BE2C (cell line): ENCODE results near the gene CRYGN.

Experiments
- DNase-seq: peaks from one replicate; pipeline ENCODE4 v3.0.0-alpha.2; 2020
- H3K27me3 ChIP-seq: fragments of 250-450 bp; sonication (Bioruptor Pico); 2 replicates; pipeline ENCODE4 v1.5.1; 2020; ENCODE audit warnings: mild to moderate bottlenecking
- H3K36me3 ChIP-seq: fragments of 250-450 bp; sonication (Bioruptor Pico); 2 replicates; pipeline ENCODE4 v1.5.1; 2020; ENCODE audit warnings: mild to moderate bottlenecking
- H3K4me1 ChIP-seq: fragments of 250-450 bp; sonication (Bioruptor Pico); 2 replicates; pipeline ENCODE4 v1.5.1; 2020
- H3K4me3 ChIP-seq: 2 replicates; pipeline ENCODE4 v1.5.1; 2011; ENCODE audit warnings: low read depth, low read length
- H3K9me3 ChIP-seq: fragments of 250-450 bp; sonication (Bioruptor Pico); 2 replicates; pipeline ENCODE4 v1.5.1; 2020
- CTCF ChIP-seq: IDR thresholded peaks from 2 replicates; pipeline ENCODE4 v1.5.1; 2012; ENCODE audit warnings: mild to moderate bottlenecking, low read depth, low read length

The CRYGN gene

GRCh38 chr7:151387161-151388006 is 52.6 kb downstream of the CRYGN start:
- no peak for DNase-seq
- H3K27me3 ChIP-seq = no peaks in the 10 kb centered on the region

GRCh38 chr7:151386301-151387160 is 53.4 kb downstream of the CRYGN start:
- Histone ChIP-seq H3K36me3 (no peaks in the 10 kb centered on the region), H3K27me3 (no peaks in the 10 kb centered on the region), H3K4me1 (no peaks in the 10 kb centered on the region), H3K4me3 (no peak overlapping the region), H3K9me3 (no peaks in the 10 kb centered on the region)
- no peak for DNase-seq
- no peak for TF ChIP-seq CTCF

More at GRCh38 chr7:151387161-151388006, 52.6 kb downstream of the CRYGN start:
- H3K4me1 ChIP-seq = no peaks in the 10 kb centered on the region
- no peaks in the 10 kb centered on the region for H3K36me3 ChIP-seq
- H3K4me3 ChIP-seq = no peak overlapping the region
- no peak for TF ChIP-seq CTCF
- no peaks in the 10 kb centered on the region for H3K9me3 ChIP-seq

- H3K36me3 ChIP-seq = no peaks in the 10 kb centered on the region
- no peaks in the 10 kb centered on the region for H3K27me3 ChIP-seq
- DNase-seq = no peak
- H3K9me3 ChIP-seq = no peaks in the 10 kb centered on the region
- no peaks in the 10 kb centered on the region for H3K4me1 ChIP-seq
- no peak for TF ChIP-seq CTCF
- no peak overlapping the region for H3K4me3 ChIP-seq
Observed at GRCh38 chr7:151385626-151386300, 54.2 kb downstream of the CRYGN start.

DNA sequence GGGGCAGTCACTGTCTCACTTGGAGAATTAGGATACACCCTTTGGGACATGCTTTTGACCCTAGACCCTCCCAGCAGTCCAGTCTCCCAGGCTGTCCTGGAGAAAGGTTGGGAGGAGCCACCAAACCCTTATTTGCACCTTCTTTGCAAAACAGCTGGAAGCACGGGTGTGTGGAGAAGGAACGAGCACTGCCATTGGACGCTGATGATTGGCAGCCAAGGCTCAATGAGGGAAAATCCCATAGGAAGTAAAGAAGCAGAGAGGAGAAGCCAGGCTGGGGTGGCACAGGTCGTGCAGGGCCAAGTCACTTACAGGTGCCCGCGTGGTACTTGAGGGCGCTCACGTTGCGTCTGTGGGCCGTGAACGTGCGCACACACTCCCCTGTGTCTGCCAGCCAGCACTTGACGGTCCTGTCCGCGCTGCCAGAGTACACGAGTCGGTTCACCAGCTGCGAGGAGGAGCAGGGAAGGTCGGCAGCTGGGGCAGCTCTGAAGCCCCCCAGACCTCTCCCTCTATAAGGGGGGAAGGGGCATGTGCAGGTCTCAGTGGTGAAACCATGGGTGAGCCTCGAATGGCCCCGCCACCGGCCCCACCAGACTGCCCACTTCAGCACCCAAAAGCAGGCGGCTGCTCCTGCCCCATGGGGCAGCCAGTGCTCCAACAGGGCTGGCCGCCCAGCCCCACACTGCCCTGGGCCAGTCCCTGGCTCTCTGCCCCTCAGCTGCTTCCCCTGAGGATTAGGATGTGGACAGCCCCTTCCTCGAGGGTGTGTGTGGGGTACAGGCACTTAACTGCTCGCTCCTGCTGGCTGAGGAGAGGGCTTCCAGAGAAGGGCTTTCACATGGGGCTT is 54.9 kb downstream of the CRYGN start:
- no peaks in the 10 kb centered on the region for H3K4me1 ChIP-seq
- no peak for DNase-seq
- H3K9me3 ChIP-seq = no peaks in the 10 kb centered on the region
- no peak overlapping the region for H3K4me3 ChIP-seq
- no peaks in the 10 kb centered on the region for H3K36me3 ChIP-seq
- no peaks in the 10 kb centered on the region for H3K27me3 ChIP-seq
- TF ChIP-seq CTCF = no peak

DNA sequence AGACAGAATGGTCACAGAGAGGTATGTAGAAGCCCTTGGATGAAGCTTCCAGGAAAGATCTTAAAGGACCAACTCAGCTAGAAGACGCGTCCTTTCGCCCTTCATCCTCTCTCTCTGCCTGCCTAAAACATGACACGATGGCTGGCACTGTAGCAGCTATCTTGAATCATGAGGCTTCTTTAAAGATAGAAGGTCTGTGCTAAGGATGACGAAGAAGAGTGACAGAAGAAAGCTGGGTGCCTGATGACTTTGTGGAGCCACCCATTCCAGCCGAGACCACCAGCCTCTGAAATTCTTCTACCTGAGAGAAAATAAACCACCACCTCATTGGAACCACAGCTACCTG is 55.6 kb downstream of the CRYGN start:
- no peaks in the 10 kb centered on the region for H3K4me1 ChIP-seq
- no peaks in the 10 kb centered on the region for H3K36me3 ChIP-seq
- H3K9me3 ChIP-seq = no peaks in the 10 kb centered on the region
- no peaks in the 10 kb centered on the region for H3K27me3 ChIP-seq
- no peak for TF ChIP-seq CTCF
- DNase-seq = no peak
- H3K4me3 ChIP-seq = no peak overlapping the region
